Measurements from ENCODE around the gene KLHL3. TPM values are rescaled to one million over a fixed set of nuclear protein-coding genes. Genes with fewer than 3 reads are reported as not detected.

Gene KLHL3
- total RNA-seq, 1 donor from 2014 or later, result 5.7 TPM

GRCh38 chr5:137636099-137636498, 99.8 kb downstream of the KLHL3 start:
- no peaks in the 10 kb centered on the region for H3K36me3 Mint-ChIP-seq (ENCODE audit: unreplicated experiment)
- no peaks in the 10 kb centered on the region for H3K4me1 Mint-ChIP-seq (ENCODE audit: low read depth, unreplicated experiment)
- H3K4me3 Mint-ChIP-seq (ENCODE audit: unreplicated experiment), result no peak overlapping the region
- TF ChIP-seq CTCF (IDR thresholded peaks at IDR 0.05; ENCODE audit: partially characterized antibody, unreplicated experiment), result no peak
- no peak for DNase-seq
- peaks cover 1% of the 10 kb centered on the region for H3K9me3 Mint-ChIP-seq (ENCODE audit: unreplicated experiment)
- H3K27ac Mint-ChIP-seq (ENCODE audit: unreplicated experiment), result no peak overlapping the region
- no peaks in the 10 kb centered on the region for H3K27me3 Mint-ChIP-seq (ENCODE audit: unreplicated experiment)

GRCh38 chr5:137635521-137635921, 100.4 kb downstream of the KLHL3 start:
- no peak for DNase-seq
- Mint-ChIP-seq H3K27ac (ENCODE audit: unreplicated experiment) (no peak overlapping the region), H3K36me3 (ENCODE audit: unreplicated experiment) (no peaks in the 10 kb centered on the region), H3K4me3 (ENCODE audit: unreplicated experiment) (no peak overlapping the region), H3K27me3 (ENCODE audit: unreplicated experiment) (no peaks in the 10 kb centered on the region), H3K4me1 (ENCODE audit: low read depth, unreplicated experiment) (no peaks in the 10 kb centered on the region), H3K9me3 (ENCODE audit: unreplicated experiment) (peaks cover 1% of the 10 kb centered on the region)
- no peak for TF ChIP-seq CTCF (IDR thresholded peaks at IDR 0.05; ENCODE audit: partially characterized antibody, unreplicated experiment)

GRCh38 chr5:137633896-137634295, 102.0 kb downstream of the KLHL3 start:
- Mint-ChIP-seq H3K27ac (ENCODE audit: unreplicated experiment) (no peak overlapping the region), H3K4me3 (ENCODE audit: unreplicated experiment) (no peak overlapping the region), H3K36me3 (ENCODE audit: unreplicated experiment) (no peaks in the 10 kb centered on the region), H3K4me1 (ENCODE audit: low read depth, unreplicated experiment) (no peaks in the 10 kb centered on the region), H3K9me3 (ENCODE audit: unreplicated experiment) (peaks cover 1% of the 10 kb centered on the region), H3K27me3 (ENCODE audit: unreplicated experiment) (no peaks in the 10 kb centered on the region)
- no peak for TF ChIP-seq CTCF (IDR thresholded peaks at IDR 0.05; ENCODE audit: partially characterized antibody, unreplicated experiment)
- no peak for DNase-seq

GRCh38 chr5:137632716-137633115, 103.2 kb downstream of the KLHL3 start:
- Mint-ChIP-seq H3K36me3 (ENCODE audit: unreplicated experiment) (no peaks in the 10 kb centered on the region), H3K27me3 (ENCODE audit: unreplicated experiment) (no peaks in the 10 kb centered on the region), H3K4me1 (ENCODE audit: low read depth, unreplicated experiment) (no peaks in the 10 kb centered on the region), H3K9me3 (ENCODE audit: unreplicated experiment) (peaks cover 1% of the 10 kb centered on the region), H3K27ac (ENCODE audit: unreplicated experiment) (no peak overlapping the region), H3K4me3 (ENCODE audit: unreplicated experiment) (no peak overlapping the region)
- no peak for DNase-seq
- no peak for TF ChIP-seq CTCF (IDR thresholded peaks at IDR 0.05; ENCODE audit: partially characterized antibody, unreplicated experiment)

GRCh38 chr5:137631453-137631852, 104.4 kb downstream of the KLHL3 start:
- no peaks in the 10 kb centered on the region for H3K4me1 Mint-ChIP-seq (ENCODE audit: low read depth, unreplicated experiment)
- no peak overlapping the region for H3K27ac Mint-ChIP-seq (ENCODE audit: unreplicated experiment)
- no peak for TF ChIP-seq CTCF (IDR thresholded peaks at IDR 0.05; ENCODE audit: partially characterized antibody, unreplicated experiment)
- H3K36me3 Mint-ChIP-seq (ENCODE audit: unreplicated experiment), result no peaks in the 10 kb centered on the region
- no peaks in the 10 kb centered on the region for H3K9me3 Mint-ChIP-seq (ENCODE audit: unreplicated experiment)
- DNase-seq, result no peak
- H3K4me3 Mint-ChIP-seq (ENCODE audit: unreplicated experiment), result no peak overlapping the region
- H3K27me3 Mint-ChIP-seq (ENCODE audit: unreplicated experiment), result no peaks in the 10 kb centered on the region

All from glutamatergic neuron (in vitro differentiated cells).